HCT116 (cell line): ENCODE results near the gene NEK1.
"Not testable (repeated sequence)": the region's sequence is repeated elsewhere in the genome, so short reads cannot be mapped to it uniquely, and the experiment has no call there.

Experiments
- EZH2phosphoT487 ChIP-seq: fragments of 200-600 bp; IDR thresholded peaks from 2 replicates; pipeline ENCODE4 v1.6.1; 2018; ENCODE audit warnings: antibody characterized with exemption, borderline replicate concordance
- POLR2A ChIP-seq: IDR thresholded peaks from 2 replicates; pipeline ENCODE4 v1.7.0; 2011; ENCODE audit warnings: borderline replicate concordance; ENCODE audit not compliant: insufficient read depth, insufficient read length; ENCODE audit errors: extremely low read depth
- POLR2AphosphoS5 ChIP-seq: IDR thresholded peaks from 2 replicates; pipeline ENCODE4 v1.6.1; 2011; ENCODE audit warnings: mild to moderate bottlenecking, low read depth, low read length, moderate library complexity
- SIN3A ChIP-seq: IDR thresholded peaks from 2 replicates; pipeline ENCODE4 v1.6.1; 2012; ENCODE audit warnings: low read depth
- SP1 ChIP-seq: IDR thresholded peaks from 2 replicates; pipeline ENCODE4 v1.6.1; 2012; ENCODE audit warnings: low read depth
- TF ChIP-seq, protein P1 (sequence below): IDR thresholded peaks from 2 replicates; pipeline ENCODE4 v1.6.1; 2012
- TF ChIP-seq, protein P2 (sequence below), 3 experiments: fragments of 200-600 bp in 1 of 3; sonication (generic) in 1 of 3; IDR thresholded peaks in 2 of 3; conservative IDR thresholded peaks in 1 of 3; 2 replicates each; pipeline ENCODE4 v1.5.1; 2012 to 2017; ENCODE audit warnings: low read depth in 2 of 3, low read length in 2 of 3, antibody characterized with exemption in 1 of 3, borderline replicate concordance in 1 of 3, control low read depth in 1 of 3, mild to moderate bottlenecking in 1 of 3, mixed read lengths in 1 of 3, mixed run types in 1 of 3, moderate library complexity in 1 of 3; ENCODE audit not compliant: insufficient read depth in 1 of 3

DNA sequence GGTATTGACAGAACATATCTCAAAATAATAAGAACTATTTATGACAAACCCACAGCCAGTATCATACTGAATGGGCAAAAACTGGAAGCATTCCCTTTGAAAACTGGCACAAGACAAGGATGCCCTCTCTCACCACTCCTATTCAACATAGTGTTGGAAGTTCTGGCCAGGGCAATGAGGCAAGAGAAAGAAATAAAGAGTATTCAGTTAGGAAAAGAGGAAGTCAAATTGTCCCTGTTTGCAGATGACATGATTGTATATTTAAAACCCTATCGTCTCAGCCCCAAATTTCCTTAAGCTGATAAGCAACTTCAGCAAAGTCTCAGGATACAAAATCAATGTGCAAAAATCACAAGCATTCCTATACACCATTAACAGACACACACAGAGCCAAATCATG is 159.7 kb downstream of the NEK1 start:
- TF ChIP-seq POLR2A, POLR2AphosphoS5, SP1, SIN3A, EZH2phosphoT487: not testable (repeated sequence)
- TF ChIP-seq, protein P1, sequence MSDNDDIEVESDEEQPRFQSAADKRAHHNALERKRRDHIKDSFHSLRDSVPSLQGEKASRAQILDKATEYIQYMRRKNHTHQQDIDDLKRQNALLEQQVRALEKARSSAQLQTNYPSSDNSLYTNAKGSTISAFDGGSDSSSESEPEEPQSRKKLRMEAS: not testable (repeated sequence)
- TF ChIP-seq, protein P2, sequence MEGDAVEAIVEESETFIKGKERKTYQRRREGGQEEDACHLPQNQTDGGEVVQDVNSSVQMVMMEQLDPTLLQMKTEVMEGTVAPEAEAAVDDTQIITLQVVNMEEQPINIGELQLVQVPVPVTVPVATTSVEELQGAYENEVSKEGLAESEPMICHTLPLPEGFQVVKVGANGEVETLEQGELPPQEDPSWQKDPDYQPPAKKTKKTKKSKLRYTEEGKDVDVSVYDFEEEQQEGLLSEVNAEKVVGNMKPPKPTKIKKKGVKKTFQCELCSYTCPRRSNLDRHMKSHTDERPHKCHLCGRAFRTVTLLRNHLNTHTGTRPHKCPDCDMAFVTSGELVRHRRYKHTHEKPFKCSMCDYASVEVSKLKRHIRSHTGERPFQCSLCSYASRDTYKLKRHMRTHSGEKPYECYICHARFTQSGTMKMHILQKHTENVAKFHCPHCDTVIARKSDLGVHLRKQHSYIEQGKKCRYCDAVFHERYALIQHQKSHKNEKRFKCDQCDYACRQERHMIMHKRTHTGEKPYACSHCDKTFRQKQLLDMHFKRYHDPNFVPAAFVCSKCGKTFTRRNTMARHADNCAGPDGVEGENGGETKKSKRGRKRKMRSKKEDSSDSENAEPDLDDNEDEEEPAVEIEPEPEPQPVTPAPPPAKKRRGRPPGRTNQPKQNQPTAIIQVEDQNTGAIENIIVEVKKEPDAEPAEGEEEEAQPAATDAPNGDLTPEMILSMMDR (IDR thresholded peaks at IDR 0.05 in 2 of 3, conservative IDR thresholded peaks at IDR 0.05 in 1 of 3; ENCODE audit: borderline replicate concordance in 1 of 3, insufficient read depth in 1 of 3, low read depth in 2 of 3, low read length in 2 of 3): not testable (repeated sequence)
